GM21529 (cell line): Measurements from ENCODE around the gene RRP15.
A peak's percentile ranks its signal among the peaks of the same experiment; 100 is the strongest.

Experiments
- ATAC-seq: cut with Tn5 transposase; IDR thresholded peaks from one replicate; pipeline ENCODE4 v1.9.1; 2021; ENCODE audit not compliant: unreplicated experiment

RRP15 gene

GRCh38 chr1:218357893-218358232 lies 72.8 kb downstream of the RRP15 start:
- no peak for ATAC-seq

- no peak for ATAC-seq
These were observed 76.4 kb downstream of the RRP15 start for GRCh38 chr1:218361298-218362065.

GRCh38 chr1:218362418-218363076 lies 77.5 kb downstream of the RRP15 start:
- ATAC-seq: no peak

- ATAC-seq: no peak
These were observed 78.0 kb downstream of the RRP15 start for GRCh38 chr1:218363141-218363540.

GRCh38 chr1:218364028-218364710 lies 79.1 kb downstream of the RRP15 start:
- no peak for ATAC-seq

- ATAC-seq: no peak
These were observed 80.3 kb downstream of the RRP15 start for GRCh38 chr1:218365226-218365999.

- no peak for ATAC-seq
These were observed 81.4 kb downstream of the RRP15 start for GRCh38 chr1:218366322-218367052.

GRCh38 chr1:218367118-218367517 lies 82.0 kb downstream of the RRP15 start:
- no peak for ATAC-seq

GRCh38 chr1:218368686-218369085 lies 83.6 kb downstream of the RRP15 start:
- no peak for ATAC-seq

GRCh38 chr1:218369688-218370511 lies 84.8 kb downstream of the RRP15 start:
- ATAC-seq: no peak

GRCh38 chr1:218371927-218372672 lies 87.0 kb downstream of the RRP15 start:
- no peak for ATAC-seq

- no peak for ATAC-seq
These were observed 89.6 kb downstream of the RRP15 start for GRCh38 chr1:218374401-218375353.

- ATAC-seq: peak; percentile 18
These were observed 91.6 kb downstream of the RRP15 start for GRCh38 chr1:218376722-218377121.

GRCh38 chr1:218377143-218377660 lies 92.1 kb downstream of the RRP15 start:
- peak; percentile 76 for ATAC-seq

- no peak for ATAC-seq
These were observed 95.3 kb downstream of the RRP15 start for GRCh38 chr1:218380125-218380977.

GRCh38 chr1:218382261-218382660 lies 97.2 kb downstream of the RRP15 start:
- no peak for ATAC-seq

GRCh38 chr1:218383051-218383450 lies 98.0 kb downstream of the RRP15 start:
- no peak for ATAC-seq
